Keratinocyte (primary cell): Measurements from ENCODE around the gene TBKBP1.

Experiments
- CTCF ChIP-seq, 3 experiments: IDR thresholded peaks in 1 of 3; conservative IDR thresholded peaks in 1 of 3; optimal IDR thresholded peaks in 1 of 3; 2 replicates in 2 of 3; 3 replicates in 1 of 3; pipeline versions ENCODE3 to v1.5.1; 2011; ENCODE audit warnings: low read length in 3 of 3, mild to moderate bottlenecking in 3 of 3, moderate library complexity in 2 of 3, control low read depth in 1 of 3, inconsistent platforms in 1 of 3; ENCODE audit not compliant: insufficient read depth in 2 of 3; ENCODE audit errors: extremely low read depth in 1 of 3
- EZH2 ChIP-seq: IDR thresholded peaks from one replicate; pipeline ENCODE4 v1.6.1; 2012; ENCODE audit warnings: inconsistent platforms, mild to moderate bottlenecking, low read length, moderate library complexity

DNA sequence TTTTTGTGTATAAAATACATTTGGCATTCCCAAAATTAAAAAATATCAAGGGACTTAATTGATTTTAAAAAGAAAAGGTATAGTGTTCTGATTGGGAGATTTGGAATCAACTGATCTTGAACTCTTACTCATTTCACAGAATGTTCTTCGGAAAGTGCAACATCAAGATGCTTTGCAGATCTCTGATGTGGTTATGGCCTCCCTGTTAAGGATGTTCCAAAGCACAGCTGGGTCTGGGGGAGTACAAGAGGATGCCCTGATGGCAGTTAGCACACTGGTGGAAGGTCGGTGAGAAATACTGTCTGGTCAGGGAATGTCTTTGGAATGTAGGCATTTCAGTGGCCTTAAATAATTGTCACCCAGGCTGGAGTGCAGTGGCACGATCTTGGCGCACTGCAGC lies 19.5 kb upstream of the TBKBP1 start:
- TF ChIP-seq CTCF (optimal IDR thresholded peaks at IDR 0.05 in 1 of 3, IDR thresholded peaks at IDR 0.05 in 1 of 3, conservative IDR thresholded peaks at IDR 0.05 in 1 of 3; ENCODE audit: extremely low read depth in 1 of 3, insufficient read depth in 2 of 3, low read length in 3 of 3): no peak
- TF ChIP-seq EZH2: no peak
